HG02840 (cell line): Measurements from ENCODE around the gene NDUFS6.

Source experiments
- ATAC-seq: cut with Tn5 transposase; IDR thresholded peaks from one replicate; pipeline ENCODE4 v1.9.1; 2021; ENCODE audit warnings: mild to moderate bottlenecking, moderate library complexity, moderate number of reproducible peaks; ENCODE audit not compliant: unreplicated experiment, low FRiP score

NDUFS6 gene

DNA sequence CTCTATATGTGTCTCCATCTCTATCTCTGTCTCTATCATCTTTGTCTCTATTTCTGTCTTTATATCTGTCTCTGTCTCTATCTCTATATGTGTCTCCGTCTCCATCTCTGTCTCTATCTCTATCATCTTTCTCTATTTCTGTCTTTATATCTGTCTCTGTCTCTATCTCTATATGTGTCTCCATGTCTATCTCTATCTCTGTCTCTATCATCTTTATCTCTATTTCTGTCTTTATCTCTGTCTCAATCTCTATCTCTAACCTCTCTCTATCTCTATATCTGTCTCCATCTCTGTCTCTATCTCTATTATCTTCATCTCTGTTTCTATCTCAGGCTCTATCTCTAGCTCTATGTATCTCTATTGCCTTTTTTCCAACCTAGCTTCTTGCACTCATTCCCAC, 44.5 kb downstream of the NDUFS6 start:
- no peak for ATAC-seq

DNA sequence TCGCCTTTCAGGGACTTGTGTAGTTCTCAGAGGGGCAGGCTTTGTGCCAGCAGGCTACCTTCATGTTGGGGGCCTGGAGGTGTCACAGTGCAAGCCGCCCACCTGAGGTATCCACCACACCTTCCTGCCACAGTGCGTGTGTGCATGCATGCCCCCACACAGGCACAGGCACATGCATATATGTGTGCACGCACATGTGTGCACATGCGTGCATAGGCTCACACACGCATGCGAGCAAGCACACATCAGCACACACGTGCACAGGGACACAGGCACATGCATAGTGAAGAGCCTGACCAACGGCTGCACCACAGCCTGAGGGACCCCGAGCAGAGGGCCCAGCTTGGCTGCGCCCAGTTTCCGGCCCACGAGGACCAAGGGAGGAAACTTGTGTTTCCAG, 45.4 kb downstream of the NDUFS6 start:
- ATAC-seq, result no peak

DNA sequence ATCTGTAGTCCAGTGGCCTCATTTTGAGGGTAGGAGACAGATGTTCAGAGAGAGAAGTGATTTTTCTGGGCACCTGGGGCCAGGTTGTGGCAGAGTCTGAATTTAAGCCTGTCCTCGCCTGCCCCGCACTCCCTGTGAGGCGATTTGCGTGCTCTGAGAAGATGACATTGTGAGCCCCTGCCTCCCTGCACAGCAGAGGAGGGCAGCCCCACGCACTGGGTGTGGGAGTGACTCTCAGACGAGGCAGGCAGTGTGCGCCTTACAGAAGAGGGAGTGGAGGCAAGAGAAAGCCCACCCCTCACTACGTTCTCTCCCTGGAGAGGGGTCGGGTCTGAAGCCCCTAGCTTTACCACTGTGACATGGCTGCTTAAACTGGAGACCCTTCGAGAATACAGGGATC, 45.8 kb downstream of the NDUFS6 start:
- ATAC-seq, result no peak

DNA sequence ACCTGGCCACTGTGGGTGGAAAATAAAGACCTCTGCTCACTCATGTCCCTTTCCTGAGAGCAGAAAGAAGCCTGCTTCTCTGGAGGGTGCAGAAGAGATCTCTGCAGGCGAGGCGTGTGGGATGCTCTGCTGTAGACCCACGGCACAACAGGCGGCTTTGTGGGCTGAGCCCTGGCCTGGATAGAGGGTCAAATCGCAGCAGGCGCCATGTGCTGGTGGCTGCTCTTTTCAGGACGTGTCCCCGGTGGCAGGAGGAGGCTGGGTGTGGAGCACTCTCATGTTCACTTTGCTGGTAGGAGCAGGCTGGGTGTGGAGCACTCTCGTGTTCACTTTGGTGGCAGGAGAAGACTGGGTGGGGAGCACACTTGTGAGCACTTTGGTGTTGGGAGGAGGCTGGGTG, 46.4 kb downstream of the NDUFS6 start:
- ATAC-seq, result no peak

DNA sequence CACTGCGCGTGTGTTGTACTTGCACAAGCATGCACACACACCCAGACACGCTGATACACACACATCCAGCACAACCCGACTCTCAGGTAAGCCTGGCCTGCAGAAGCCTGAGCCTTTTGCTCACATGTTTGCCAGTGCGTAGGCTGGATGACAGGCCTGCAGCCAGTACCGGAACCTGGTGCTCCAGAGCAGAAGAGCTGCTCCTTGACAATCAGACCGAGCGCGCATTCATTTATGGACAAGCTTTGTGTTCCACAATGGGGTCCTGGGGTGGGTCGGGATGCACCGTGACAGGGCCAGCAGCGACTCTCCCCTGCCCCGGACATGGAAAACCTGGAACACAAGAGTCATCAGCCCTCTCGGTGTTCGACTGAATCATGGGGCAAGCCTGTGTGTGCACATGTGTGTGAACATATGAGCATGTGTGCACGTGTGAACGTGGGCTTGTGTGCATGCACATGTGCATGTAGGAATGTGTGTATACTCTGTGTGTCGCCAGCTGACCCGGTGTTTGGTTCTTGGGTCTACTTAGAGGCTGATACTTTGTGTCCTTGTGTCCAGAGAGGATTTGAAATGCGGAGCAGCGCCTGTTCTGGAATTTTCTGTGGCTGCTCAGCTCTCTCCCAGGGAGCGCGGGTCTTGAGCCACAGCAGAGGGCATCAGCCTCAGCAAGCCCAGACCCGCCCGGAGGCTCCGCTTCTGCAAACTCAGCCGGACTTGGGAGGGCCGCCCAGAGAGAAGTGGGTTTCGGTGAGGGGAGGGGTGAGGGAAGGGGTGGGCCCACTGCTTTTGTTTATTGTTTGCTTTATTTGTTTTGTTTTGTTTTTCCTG, 49.3 kb downstream of the NDUFS6 start:
- no peak for ATAC-seq

DNA sequence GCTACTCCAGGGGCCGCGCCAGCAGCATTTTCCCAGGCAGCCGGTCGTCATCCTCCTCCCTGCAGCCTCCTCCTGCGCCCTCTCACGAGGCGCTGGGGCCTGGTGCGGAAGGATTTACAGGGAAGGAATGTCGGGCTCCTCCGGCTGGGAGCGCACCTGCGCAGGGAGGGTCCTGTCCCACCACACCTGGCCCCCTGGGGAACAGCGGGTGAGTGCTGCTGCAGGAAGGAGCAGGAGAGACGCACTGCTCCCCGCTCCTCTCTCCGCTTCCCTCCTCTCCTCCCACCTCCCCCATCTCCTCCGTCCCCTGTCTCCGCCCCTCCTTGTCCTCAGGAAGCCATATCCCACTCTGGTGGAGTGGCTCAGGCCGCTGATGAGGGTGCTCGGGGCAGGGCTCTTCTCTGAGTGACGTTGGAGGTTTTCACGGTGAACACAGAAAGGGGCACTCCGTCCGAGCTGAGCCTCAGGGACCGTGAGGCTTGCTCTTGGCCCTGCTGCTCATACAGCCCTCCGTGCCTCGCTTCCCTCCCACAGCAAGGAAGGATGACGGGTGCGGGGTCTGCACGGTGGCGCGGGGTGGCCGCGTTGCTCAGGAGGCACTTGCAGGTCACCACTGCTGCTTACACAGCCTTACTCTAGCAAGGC, 50.2 kb downstream of the NDUFS6 start:
- no peak for ATAC-seq

DNA sequence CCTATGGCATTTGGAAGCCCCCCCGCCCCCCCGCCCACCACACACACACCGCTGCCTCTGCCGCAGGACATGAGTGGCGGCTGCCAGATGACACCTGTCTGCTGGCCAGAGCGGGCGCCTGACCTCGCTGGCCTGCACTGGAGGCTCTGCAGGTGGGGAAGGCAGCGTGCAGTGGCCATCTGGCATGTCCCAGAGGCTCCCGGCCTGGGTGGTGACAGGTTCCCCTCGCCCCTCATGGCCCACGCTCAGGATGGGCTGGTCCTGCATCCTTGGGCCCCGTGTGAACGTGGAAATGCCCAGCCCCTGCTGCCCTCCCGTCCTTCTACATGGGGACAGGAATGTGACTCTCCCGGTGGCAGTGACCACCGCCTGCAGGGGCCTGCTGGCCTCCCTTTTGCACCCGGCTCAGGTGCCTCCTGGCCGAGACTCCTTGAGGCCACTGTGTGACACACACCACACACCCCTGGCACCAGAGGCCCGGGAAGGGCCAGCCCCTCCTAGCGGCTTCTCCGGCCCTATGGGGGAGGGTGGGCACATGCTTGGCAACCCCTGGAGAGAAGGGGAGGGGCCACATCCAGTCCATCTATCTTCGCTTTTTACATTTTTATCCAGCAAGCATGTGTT, 51.2 kb downstream of the NDUFS6 start:
- ATAC-seq, result no peak

DNA sequence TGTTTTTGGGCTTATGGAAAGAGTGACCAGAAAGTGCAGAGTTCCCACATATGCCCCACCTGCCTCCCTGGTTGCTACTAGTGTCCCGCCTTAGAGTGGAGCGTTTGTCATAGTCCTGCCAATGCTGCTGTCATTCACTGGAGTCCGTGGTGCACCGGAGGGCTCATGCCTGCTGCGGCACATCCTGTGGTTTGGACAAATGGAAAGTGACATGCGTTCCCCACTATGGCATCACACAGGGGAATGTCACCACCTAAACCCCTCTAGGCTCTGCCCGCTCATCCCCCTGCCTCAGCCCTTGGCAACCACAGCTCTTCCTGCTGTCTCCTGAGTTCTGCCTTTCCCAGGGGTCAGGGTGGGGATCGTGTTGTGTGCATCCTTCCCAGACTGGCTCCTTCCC, 52.3 kb downstream of the NDUFS6 start:
- ATAC-seq, result no peak

DNA sequence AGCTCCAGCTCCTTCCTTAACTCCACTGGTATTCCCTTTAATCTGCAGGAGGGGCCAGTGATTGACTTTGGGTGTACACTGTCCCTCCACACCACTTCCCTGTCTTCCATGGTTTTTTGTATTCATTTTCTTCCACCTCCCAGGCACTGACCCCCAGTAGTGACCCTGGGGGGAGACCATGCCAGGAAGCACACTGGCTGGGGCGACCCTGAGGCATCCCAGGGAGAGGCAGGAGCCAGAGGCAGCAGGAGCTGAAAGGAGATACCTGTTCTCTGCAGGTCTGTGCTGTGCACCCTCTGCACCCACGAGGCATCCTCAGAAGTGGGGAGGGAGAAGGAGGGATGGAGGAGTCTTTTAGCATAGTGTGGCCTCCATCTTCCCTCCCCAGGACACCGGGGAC, 53.9 kb downstream of the NDUFS6 start:
- no peak for ATAC-seq

DNA sequence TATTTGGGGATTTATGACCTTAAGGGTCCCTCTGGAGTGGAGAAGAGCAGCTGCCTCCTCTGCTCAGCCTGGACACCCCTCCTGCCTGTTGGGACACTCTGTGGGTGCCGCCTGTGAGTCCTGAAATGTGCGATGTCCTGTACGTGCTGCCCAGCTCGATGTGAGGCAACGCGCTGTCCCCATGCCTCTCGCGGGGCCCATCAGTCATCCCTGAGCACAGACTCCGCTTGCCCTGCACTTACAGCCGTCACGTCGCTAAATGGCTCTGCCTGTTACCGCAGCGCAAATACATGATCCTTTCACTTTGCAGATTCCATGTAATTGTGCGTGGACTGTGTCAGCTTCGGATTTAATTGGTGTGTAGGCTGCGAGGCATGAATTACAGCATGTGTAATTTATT, 54.4 kb downstream of the NDUFS6 start:
- no peak for ATAC-seq

DNA sequence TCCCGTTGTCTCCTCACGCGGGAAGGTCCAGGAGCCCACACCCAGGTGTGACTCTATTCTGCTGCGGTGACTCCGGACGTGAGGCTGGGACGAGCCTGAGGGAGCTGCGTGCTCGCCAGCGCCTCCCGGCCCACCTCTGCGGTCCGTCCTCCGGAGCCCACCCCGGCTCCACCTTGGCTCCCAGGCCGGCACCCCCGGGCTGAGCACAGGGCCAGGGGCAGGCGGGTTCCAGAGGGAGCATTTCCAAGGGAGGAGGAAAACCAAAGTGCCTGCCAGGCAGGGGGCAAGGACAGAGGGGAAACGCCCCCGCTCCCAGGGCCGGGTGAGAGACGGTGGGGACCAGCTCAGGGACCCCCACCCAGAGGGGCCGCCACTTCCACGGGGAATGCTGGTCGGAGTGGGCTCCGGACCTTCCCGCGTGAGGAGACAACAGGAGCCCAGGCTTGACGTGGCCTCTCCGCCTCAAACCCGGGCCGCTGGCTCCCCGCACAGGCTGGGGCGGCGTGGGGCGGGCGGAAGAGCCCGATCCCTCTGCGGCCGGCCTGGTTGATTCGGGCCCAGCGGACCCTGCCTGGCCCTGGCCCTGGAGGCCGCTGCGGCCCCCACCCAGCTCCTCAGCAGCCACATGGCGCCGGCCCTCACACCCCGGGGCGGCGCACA, 55.5 kb downstream of the NDUFS6 start:
- ATAC-seq, result no peak

DNA sequence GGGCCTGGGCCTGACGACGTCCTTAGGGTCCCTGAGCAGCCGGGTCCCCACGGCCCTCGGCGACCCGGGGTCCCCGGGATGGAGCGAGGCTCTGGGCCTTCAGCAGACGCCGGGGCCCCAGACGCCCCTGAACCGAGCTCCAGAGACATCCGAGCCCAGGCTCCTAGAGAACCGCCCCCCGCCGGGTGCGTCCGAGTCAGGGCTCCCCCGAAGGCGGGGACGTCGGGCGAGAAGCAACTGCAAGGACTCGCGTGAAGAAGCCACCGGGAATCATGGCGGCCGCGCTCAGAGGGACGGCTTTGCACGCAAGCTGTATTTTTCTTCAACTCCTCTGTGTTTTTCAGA, 56.0 kb downstream of the NDUFS6 start:
- ATAC-seq, result no peak

DNA sequence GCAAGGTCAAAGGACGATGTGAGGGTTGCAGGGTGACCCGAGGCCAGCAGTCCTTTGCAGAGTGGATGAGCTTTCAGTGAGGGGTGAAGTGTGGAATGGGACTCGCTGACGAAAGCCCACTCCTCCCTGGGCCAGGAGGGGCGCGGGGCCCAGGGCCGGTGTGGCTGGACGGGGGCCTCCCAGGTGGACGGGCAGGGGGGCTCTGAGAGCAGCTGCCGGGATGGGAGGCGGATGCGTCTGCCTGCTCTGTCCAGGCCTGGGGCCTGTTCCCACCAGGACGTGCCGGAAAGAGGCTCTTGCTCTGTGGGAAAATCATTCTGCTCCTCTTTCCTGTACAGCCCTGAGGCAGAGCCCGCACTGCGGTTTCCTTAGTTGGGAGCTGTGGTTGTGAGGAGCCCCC, 57.2 kb downstream of the NDUFS6 start:
- no peak for ATAC-seq

DNA sequence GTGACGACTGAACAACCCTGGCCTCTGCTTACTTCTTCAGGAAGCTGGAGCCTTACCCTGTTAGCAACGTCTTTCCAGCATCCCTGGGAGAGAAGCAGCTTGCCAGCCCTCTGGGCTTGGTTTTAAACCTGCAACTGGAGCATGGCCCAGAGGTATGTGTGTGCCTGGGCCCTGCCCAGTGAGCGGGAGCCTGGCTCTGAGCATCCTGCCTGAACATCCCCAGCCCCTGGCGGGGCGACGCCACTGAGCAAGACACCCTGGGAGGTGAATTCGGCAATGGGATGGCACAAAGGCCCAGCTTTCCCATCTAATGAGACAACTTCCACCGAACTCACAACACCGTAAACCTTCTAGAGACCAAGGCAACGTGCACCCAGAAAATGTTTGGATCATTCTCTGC, 57.9 kb downstream of the NDUFS6 start:
- ATAC-seq, result no peak

DNA sequence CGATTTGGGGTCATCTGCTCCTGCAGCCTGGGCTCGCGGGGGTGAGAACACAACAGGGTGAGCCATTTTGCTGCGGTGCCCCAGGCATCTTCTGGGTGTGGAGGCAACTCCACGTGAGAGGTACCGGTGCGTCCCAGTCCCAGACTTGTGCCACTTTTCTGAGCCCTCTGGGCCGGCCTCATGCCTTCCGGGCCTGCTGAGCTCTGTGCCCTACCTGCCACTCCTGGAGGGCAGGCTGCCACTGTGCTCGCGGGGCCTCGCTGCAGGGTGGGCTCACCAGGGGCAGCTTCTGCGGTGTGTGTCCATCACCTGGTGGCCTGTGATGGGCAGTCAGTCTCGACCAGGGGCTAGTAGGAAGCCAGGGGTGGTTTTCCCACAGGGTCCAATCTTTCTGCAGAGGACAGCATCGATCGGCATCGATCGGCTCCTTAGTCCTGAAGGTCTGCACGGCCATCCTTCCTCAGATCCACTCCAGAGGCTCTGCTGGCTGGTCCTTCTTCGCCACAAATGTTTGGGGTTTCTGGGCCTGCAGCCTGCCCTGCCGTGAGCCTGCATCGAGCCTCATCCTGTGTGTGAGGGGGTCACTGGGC, 58.9 kb downstream of the NDUFS6 start:
- ATAC-seq, result no peak

DNA sequence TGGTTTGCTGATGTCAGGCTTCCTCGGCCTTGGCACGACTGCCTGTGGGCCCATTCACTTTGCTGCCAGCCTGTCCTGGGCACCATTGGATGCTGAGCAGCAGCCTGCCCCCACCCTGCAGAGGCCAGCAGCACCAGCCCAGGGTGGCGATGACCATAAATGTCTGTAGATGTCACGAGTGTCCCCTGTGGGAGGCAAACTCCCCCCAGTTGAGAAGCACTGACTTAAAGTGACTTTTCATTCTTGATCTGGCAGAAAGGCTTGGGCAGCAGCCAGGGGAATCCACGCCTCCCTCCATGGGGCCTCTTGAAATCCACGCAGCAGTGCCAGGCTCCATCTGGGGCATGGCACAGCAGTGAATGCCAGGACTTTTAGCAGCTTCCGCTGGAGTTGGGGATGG, 59.7 kb downstream of the NDUFS6 start:
- ATAC-seq, result no peak

DNA sequence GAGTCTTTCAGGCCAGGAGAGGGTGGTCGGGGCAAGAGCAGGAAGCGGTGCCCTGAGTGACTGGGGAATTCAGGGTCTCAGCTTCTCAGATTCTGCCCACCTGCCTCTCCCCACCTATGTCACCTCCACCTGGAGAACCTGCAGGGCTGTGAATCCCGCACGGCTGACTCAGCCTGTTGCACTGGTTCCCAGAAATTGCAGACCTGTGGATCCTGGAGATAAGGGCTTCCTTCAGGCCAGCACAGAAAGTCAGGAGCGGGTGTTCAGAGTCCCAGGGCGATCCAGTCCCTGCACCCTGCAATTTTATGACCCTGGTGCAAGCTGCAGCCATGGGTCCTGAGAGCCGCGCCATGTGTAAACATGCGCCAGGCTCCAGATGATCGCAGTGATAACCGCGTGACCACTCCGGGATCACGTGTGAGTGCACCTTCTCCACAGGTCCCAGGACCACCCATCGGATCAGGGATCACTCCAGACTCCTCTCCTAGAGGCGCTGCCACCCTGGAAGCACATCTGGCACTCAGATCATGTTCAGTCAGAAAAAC, 63.8 kb downstream of the NDUFS6 start:
- no peak for ATAC-seq

DNA sequence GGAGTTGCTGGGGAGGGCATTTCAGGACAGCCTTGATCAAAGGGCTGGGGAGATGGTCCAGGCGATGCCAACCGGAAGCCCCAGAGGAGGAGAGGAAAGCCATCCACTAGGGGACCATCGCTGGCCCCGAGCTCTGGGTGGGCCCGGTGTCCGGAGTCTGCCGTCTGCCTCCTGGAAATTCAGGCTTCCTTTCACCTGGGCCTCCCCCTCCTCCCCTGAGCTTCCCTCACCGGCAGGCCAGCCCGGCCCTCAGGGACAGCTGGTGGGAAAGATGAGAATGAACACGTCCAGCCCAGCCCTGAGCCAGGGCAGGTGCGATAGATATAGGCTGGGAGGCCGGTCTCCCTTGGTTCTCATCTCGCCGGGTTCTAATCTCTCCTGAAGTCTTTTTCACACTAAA, 64.3 kb downstream of the NDUFS6 start:
- no peak for ATAC-seq
